Left colon (tissue), 2 donors: ENCODE results near the gene KIF5A. TPM values are rescaled to one million over a fixed set of nuclear protein-coding genes. Genes with fewer than 3 reads are reported as not detected.

ENCODE experiments used
- ATAC-seq: fragments of 200-7000 bp; cut with Tn5 transposase; one replicate; pipeline ENCODE4 v1.9.1; 2020; ENCODE audit warnings: mild to moderate bottlenecking, moderate library complexity
- DNase-seq, 2 donors: peaks; one replicate each; pipeline ENCODE4 v3.0.0-alpha.2; 2020
- intact Hi-C, 2 donors: fragments of 100-400 bp; cut with DNase I in 1 of 2; cut with micrococcal nuclease in 1 of 2; formaldehyde crosslinking; loops; one replicate each; pipeline versions ENCODE4 v1.11.2 to v1.14.0; 2022; cut with DNase I, micrococcal nuclease
- total RNA-seq, 2 donors: library from RNA; stranded (reverse); fragmentation: NEBNext Ultra II Directional; extraction: Animal tissue kit (Norgen Biotek cat#: 25700); gene quantifications; one replicate each; pipeline ENCODE4 v1.2.1, GENCODE V29; 2021
- donor health status: DM: no; HTN: no; CAD: no.
- donor health status: DM: yes; HTN: yes; CAD: no.

The KIF5A gene
- total RNA-seq, 2 donors from 2014 or later = 0.85 to 1.3 TPM

DNA sequence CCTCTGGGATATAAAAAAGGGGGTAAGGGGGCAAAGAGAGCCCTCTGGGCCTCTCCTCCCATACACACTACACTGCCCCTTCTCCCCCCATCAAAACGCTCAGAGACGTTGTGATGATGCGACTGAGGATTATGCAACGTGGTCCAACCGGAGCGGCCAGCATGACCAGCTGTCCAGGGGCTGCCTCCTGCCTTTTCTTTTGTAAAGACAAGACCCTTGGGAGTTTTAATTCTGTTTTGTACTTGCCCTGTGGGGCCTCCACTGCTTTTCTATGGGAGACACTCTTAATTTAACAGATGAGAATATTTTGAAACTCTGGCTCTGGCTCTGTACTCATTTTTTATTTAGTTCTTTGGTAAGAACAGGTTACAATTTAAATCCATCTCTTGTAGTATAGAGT lies 20.0 kb upstream of the KIF5A start:
- ATAC-seq = no peak
- intact Hi-C loops = no loop called here
- no peak for DNase-seq

DNA sequence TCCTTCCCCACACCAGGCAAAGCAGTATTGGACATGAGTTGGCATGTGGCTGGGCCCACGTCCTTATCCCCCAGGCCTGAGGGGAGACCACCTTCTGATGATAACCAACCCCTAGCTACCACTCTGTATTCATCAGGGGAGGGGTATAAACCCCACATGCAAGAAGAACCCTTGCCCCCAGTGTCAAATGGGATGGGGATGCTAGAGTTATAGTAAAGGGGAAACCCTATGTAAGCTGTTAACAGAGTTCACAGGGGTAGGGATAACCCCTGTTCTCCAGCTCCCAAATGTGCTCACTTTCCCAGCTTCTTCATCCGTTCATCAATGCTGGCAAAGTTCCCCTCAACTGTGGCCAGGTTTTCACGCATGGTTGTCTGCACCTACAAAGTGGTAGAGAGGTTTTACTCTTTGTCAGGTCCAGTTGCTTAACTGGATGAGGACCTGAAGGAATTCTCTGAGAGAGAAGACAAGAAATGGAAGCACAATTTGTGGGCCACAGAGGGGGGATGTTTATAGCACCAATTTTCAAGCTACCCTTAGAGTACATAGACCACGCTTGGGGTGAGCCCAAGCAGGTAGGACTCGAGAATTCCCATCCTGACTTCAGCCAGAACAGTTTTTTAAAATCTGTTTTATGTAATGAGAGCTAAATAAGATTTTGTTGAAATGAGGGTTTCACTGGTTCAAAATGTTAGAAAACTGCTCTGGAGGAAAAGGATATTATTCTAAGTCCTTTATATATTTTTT lies 19.3 kb upstream of the KIF5A start:
- intact Hi-C loops = no loop called here
- no peak for DNase-seq
- no peak for ATAC-seq

DNA sequence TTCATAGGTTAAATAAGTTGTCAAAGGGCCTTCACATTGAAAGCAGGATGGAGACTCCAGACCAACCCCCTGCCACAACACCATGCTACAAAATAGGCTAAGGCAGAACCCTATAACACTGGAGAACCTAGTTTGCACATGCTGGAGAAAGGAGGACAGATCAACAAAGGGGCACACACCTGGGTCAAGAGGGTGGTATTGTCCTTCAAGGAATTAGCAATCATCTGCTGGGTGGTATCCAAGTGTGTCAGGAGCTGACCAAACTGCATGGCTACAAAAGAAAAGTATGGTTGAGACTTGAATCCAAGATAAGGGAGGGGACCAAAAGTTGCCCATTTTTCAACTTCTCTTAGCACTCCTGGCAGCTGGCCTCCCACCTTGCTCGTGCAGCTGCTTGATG lies 18.0 kb upstream of the KIF5A start:
- DNase-seq = no peak
- no peak for ATAC-seq
- intact Hi-C loops = no loop called here

DNA sequence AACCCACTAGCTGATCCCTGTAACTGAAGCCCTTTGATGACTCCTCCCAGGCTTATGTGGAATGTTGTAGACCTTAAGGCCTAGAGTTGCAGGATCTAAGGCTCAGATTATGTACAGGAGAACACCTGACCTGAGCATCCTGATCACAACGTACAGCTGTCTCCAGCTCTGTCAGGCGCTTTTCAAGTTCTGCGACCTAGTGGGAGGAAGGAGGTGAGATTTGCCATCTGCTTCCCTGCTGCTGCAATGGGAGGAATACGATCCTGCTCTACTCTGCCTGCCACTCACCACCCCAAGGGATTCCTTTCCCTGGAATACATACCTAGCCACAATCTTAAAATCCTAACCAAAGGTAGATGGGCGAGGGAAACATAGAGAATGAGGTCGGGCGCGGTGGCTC lies 16.7 kb upstream of the KIF5A start:
- DNase-seq (no peak), ATAC-seq (no peak)
- intact Hi-C loops = no loop called here

DNA sequence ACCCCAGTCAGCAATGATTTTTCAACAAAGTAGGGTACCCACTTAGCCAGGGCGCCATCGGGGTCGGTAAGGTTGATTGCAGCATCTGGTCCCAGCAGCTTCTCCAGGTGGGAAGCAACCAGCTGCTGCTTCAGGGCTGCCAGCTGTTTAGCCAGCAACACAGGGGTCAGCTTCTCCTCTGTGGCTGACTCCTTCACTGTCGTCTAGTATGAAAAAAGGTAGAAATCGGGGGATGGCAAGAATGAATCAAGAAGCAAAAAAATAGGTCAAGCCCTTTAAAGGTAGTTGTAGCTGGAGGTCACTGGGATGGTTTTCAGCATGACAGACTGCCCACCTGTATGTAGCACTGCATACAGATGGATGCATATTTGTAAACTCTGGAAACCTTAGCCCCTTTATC lies 15.6 kb upstream of the KIF5A start:
- intact Hi-C loops = no loop called here
- DNase-seq (no peak), ATAC-seq (no peak)

DNA sequence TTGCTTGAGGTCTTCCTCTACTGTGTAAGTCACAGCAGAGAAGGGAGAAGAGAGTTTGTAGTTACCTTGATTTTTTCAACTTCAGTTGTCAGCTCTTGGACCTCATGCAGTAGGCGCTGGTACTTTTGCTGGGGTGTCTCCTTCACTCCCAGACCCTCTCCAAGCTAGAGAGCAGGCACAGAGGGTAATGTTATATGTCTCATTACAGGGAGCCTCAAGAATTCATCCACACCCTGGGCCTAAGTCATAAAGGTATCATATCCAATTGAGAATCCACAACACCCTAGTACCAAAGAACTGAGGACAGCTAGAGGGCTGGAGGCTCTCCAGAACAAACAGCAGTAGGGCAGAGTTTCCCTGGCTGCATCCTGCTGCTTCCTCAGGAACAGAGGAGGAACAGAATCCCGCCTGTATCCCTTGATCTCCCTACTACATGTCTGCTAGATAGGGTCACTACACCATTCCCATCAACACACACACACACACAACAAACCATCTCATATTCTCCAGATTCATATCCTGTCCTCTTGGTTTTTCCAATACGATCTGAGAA lies 14.8 kb upstream of the KIF5A start:
- DNase-seq (no peak), ATAC-seq (peak; percentile 66)
- intact Hi-C loops = no loop called here

DNA sequence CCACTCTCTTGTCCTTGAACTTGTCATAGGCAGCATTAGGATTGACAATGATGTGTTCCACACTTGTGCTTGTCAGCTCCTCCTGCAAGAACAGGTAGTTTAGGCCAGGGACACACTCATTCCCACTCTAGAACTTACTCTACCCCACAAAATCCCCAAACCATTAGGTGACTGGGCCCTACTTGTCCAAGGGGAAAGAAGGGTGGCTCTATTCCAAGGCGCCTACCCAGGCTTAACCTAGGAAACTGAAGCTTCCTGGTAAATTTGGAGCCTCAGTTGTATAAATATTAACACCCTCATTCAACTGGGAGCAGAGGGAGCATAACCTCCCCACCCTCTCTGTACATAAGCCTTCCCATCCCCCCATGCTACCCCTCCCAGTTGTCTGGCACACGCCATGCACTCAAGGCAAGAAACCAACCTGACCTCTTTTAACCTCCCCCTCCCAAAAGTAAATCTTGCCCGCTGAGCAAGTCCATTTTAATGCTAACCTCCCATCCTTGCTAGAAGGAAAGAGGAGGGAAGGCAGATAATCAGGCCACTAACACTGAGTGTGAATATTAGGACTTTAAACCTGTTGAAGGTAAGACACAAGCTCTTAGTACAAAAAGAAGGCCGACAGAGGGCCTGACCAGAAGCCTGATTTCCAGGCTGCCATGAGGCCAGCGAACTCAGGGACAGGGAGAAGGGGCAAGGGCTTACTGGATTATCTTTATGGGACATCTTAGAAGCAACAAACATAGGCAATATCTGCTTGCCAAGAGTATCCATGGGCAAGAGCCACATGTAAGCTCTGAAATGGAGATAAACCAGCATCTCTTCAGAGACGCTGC lies 13.9 kb upstream of the KIF5A start:
- peak; percentile 80 for ATAC-seq
- DNase-seq = peak; percentile 43 to 48
- intact Hi-C loops = no loop called here

DNA sequence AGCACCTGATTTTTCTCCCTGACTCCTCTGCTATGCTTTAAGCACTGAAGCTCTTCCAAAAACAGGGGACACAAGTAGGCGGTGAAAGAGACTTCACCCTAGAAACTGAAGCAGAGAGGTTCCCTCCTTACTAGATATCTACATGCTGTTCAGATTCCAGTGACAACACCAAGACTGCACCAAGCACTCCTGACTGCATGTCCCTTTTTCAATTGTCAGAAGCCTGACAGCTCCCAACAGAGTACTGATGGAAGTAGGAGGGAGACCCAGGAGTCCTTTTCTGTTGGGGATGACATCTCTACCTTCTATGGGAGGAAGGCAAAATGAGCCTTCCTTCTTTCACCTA lies 13.3 kb upstream of the KIF5A start:
- DNase-seq = no peak
- intact Hi-C loops = no loop called here
- ATAC-seq = no peak

DNA sequence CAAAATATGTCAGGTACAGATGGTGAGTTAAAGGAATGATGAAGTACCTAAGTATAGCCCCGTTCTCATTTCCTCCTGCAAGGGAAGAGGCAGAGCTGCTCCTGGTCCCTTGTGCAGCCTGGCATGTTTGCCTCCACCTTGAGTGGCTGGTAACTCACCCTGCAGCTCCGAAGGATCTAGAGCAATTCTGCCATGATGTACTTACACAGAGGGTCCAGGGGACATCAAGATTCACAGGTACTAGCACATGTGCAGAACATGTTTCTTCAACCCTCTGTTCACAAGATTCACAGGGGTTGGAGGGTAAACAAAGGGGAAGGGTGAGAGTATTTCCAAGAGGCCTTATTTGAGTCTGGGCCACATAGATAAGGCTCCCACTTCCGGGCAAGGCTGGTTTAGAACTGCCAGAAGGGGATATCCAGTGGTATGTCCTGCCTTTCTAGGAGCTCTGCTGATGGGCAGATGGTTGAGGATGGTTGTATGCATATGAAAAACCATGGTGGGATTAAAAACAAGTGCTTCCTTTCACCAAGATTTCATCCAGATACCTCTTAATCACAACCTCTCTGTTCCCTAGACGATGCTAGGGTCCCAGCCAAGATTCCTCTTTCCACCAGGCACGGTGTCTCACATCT lies 10.6 kb upstream of the KIF5A start:
- DNase-seq (no peak), ATAC-seq (no peak)
- intact Hi-C loops = no loop called here

DNA sequence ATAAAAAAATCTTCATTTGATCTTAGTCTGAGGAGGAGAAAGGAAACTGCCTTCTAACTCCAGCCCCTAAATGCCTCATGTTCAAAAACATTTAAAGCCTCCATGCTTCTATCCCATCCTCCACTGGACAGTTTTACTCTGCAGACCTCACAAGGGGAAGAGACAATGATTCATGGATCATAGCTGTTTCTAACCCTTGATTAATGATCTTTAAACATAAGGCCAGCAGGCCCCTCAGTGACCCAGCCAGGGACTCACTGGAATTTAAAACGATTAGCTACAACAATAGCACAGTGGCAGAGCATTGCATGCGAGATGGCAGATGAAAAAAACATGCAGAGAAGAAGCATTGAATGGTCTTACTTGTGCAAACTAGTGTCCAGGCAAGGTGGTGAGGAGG lies 8.8 kb upstream of the KIF5A start:
- ATAC-seq = no peak
- intact Hi-C loops = no loop called here
- DNase-seq = no peak

DNA sequence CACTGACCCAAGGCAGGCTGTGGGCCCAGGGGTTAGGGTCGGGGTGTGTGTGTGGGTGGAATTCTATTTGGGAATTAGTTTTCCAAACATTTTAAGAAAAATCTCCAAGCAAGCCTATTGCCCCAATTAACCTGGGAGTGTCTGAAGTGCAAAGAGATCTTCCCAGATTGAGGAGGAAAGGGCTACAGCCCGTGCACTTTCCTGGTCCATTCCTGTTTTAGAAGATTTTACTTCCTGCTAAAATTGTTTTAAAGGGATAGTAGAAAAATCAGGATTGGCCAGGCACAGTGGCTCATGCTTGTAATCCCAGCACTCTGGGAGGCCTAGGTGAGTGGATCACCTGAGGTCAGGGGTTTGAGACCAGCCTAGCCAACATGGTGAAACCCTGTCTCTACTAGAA lies 8.1 kb upstream of the KIF5A start:
- ATAC-seq (peak; percentile 59), DNase-seq (no peak)
- intact Hi-C loops = no loop called here

DNA sequence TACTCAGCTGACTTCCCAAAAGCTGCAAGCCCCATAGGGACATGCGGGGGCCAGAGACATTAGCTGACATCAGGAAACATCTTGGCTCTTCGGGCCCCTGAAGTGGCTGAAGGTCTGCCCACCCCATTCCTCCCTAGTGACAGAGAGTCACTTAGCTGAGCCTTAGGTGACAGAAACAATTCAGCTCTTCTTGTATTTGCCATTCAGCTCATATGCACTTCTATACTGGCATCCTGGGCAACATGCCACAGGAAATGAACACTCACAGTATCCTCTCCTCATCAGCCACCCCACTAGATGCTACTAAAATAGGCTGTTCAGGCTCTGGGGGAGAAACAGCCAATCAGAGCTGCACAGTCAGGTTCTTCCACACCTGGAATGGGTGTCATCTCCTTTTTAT lies 6.3 kb upstream of the KIF5A start:
- no peak for DNase-seq
- intact Hi-C loops = no loop called here
- ATAC-seq = no peak

DNA sequence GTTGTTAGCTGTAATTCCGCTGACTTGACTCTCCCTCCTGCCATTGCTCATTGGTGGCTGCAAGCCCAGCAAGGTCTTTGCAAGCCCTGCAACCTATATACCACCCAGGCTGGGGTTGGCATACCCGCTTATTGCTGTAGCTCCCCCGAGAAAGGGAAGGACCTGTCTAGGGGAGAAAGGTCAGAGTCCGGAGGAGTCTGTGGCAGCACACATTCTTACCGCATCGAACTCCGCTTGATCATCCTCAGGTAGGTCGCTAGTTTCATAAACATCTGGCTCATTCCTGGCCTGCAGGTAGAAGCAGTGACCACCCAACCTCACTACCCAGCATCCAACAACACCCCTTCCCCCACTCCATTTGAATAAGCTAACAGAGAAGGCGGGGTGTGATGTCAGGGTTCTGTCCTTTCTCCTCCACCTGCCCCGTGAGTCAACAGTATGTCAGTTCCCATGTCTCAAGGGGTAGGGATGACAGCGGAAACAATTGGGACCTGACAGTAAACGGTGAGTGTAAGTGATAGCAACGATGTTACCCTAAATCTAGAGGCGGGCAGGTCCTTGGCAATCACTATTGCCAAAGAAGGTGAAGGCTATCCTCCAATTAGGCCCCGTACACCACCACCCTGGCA lies 3.9 kb upstream of the KIF5A start:
- DNase-seq = peak in 1 of 2 donors; percentile 40
- intact Hi-C loops = no loop called here
- peak; percentile 29 for ATAC-seq

DNA sequence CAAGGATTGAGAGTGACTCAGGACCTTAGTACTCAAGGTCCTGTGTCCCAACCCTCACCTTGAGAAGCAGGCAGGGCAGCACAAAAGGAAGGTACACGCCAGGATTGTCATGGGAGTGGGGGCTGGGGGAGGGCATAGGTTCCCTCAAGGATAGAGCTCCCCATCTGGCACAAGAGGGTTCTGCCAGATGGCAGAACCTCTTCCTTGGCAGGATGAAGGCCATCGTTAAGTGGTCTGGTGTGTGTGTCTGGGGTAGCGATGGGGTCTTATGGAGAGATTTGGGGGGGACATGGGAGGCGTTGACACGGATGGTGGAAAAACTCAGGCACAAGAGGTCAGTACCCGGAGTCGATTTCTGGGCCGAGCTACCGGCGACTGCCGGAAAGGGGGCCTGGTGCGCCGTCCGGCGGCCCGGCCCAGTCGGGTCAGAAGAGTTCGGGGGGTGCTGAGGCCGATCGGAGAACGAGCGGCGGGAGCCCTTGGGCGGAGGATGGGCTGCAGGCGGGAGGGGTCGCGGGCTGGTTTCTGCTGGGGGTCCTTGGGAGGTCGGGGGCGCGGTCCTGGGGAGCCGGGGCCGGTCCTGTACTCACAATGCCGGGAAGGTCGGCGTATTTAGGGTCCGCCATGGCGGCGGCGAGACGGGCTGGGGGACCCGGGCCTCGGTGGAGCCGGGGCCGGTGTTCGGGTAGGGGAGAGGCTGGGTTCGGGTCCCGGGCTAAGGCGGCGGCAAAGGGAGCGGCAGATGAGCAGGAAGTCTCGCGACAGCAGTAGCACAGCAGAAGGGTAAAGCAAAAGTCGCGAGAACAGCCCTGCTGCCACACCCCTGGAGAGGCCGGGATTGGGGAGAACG lies 3.2 kb upstream of the KIF5A start, which contains the start of gene DCTN2:
TSS of gene DCTN2 (minus strand) at position 755 of the 850 bp plus-strand sequence. CDS start at position 626, 129 bp downstream.
- intact Hi-C loops = no loop called here
- peak; percentile 92 for ATAC-seq
- DNase-seq = peak; percentile 94 to 98

DNA sequence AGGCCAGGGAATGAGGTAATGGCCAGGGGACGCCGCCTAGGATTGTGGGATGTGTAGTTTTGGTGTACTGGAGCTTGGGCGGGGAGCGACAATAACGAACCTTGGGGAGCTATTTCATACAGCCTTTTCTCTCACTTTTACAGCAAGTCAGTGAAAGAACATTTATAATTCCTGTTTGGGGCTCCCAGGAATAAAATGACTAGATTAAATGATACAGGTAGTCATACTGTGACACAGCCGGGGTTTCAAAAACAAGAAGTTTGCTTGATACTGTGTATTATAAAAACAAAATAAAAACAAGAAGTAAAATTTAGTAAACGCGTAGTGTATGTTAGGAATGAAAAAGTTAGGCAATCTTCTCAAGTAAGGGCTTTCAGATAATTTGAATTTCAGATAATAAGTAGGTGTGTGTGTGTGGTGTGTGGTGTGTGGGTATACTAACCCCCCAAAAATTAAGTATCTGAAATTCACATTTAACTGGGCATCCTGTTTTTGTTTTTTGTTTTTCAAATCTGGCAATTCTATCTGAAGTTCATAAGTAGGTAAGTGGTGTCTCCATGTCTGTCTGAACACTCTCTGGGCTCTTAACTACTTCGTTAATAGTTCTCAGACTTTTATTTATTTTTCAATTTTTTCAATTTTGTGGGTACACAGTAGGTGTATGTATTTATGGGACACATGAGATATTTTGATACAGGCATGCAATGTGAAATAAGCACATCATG lies 2.4 kb upstream of the KIF5A start:
- intact Hi-C loops = no loop called here
- DNase-seq = no peak
- no peak for ATAC-seq

DNA sequence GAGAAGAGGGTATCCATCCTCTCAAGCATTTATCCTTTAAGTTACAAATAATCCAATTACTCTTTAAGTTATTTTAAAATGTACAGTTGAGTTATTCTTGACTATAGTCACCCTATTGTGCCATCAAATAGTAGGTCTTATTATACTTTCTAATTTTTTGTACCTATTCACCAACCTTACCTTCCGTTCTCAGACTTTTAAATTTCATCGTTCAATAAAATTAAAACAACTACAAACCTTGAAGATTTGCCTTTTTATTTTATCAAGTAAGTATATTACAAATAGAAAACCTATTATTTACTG lies 1.9 kb upstream of the KIF5A start:
- DNase-seq = no peak
- ATAC-seq = no peak
- intact Hi-C loops = no loop called here

DNA sequence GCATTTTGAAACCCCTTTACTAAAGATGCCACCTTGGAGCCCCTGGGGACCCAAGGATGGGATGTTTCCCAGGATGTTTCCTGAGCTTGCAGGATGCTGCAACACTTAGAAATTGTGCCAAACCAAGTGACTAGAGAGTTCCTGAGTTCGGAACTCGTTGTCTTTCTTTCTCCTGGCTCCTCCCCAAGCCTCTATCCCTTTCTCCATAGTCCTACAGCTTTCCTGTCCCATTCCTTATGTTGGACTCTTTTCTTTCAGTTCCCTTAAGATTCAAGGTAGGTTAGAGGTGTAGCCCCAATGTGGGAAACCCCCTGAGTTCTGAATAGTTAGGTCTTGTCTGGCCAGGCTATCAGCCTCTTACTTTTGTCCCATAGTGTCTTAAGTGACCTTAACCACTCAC lies 1.4 kb upstream of the KIF5A start:
- DNase-seq (no peak), ATAC-seq (no peak)
- intact Hi-C loops = no loop called here
